ENCODE data around the gene TSSK2. TPM values are rescaled to one million over a fixed set of nuclear protein-coding genes. Genes with fewer than 3 reads are reported as not detected.

TSSK2 gene
- polyA plus RNA-seq, 12 donors = 0.11 to 0.46 TPM; not detected in 10

DNA sequence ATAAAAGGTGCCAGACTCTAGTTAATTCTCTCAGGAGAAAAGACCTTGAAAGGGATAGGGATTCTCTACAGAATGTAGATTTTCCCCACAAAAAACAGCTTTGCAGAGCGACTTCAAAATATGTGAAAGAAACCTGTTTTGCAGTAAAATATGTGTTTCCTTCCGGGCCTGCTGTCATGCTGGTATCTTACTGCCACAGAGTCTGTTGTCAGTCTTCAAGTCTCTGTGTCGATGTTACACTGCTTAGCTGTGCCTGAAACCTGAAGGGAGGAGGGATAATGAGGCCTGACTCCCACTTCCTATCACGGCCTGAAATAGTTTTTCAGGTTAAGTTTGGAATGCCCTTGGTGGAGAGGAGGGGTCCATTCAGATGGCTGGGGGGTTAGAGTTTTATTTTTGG, 7.2 kb upstream of the TSSK2 start:
- DNase-seq = no peak

DNA sequence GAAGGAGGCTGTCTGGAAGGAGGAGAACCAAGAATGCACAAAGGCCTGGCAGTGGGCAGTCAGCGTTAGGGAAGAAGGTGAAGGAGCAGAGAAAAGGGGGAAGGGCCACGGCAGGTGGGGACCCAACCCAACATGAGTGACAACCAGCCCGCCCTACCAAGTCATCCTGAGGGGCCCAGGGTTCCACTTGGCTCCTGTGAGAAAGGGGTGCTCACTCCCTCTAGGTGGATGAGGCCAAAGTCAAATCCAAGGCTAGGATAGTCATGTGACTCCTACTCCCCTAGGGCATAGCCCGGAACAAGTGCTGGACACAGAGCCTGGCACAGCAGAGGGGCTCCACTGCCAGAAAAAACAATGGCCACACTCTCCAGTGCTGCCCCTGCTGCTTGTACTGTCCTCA, 6.7 kb upstream of the TSSK2 start:
- DNase-seq = no peak

DNA sequence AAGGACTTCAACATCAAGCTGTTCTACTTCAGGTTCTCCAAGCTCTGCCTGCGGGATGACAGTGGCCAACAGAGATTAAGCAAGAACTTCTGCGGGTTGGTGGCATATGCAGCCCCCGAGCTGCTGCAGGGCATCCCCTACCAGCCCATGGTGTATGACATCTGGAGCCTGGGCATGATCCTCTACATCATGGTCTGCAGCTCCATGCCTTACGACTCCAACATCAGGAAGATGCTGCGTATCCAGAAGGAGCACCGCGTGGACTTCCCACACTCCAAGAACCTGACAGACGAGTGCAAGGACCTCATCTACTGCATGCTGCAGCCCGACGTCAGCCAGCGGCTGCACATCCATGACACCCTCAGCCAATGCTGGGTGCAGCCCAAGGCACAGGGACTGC, 6.1 kb upstream of the TSSK2 start:
- no peak for DNase-seq

DNA sequence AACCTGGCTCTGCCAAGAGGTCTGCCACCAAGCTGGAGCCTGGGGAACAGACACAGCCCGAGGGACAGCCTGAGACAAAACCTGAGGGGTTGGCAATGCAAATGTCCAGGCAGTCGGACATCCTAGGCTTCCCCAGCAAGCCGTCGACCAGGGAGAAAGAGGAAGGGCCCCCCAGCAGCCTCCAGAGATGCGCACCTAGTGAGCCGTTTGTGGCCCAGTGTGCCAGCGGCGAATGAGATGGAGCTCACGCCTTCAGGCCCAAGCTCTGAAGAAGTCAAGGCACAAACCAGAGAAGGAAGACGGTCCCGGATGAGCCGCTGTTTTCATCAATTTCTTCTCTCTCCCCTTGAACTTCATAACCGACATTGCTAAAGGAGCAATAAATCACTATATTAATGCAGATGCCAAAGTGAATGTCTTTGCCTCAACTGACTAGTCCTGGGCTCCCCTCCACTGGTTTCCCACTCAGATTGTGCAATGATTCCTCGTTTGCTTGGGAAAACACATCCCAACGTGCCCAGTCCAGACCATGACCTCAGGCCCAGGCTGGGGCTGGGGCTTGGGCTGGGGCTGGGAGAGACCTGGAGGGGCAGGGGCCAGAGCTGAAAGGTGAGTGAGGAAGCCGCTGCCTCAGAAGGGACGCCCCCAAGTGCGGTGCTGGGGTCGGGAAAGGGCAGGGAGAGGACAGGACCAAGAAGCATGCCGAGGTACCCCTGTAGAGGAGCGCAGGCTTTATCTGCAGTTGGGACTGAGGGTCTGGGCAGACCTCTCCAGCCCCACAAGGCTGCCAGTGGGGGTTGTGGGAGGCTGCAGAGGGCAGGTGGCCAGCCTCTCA, 5.4 kb upstream of the TSSK2 start:
- no peak for DNase-seq

DNA sequence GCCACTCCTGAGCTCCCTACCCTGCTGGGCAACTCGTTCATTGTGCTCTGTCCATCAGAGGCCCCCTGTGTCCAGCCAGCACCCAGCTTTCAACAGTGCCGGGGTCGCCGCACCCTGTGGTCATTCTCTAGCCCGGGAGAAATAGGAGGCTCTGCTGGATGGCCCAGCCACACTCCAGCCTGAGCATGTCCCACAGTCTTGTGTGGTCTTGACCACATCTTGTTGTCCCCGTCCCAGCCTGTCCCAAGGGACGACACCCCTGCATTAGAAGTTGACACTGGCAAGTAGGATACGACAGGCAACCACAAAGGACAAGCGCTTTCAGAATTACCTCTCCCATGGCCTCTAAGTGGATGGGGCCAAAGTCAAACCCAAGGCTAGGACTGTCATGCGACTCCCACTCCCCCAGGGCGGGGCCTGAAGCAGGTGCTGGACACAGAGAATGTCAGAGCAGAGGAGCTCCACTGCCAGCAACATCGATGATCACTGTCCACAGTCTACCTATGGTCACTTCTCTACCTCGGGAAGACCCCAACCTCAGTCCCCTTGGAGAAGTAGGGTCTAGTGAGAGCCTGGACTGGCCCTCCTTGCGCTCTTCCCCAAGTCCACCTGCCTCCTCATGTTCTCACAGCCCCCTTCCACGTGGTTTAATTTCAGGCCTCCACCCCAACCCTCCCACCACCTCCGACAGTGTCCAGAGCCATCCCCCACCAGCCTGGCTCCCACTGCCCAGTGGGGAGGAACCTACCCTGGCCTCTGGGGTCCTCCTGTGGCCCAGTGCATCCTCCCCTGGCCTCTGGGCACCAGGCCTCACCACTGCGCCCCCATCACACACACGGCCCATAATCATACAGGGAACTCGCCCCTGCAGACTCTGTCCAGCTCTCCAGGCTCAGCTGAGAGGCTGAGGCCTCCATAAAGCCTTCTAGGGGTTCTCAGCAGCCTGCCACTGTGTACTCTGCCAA, 4.5 kb upstream of the TSSK2 start:
- no peak for DNase-seq

DNA sequence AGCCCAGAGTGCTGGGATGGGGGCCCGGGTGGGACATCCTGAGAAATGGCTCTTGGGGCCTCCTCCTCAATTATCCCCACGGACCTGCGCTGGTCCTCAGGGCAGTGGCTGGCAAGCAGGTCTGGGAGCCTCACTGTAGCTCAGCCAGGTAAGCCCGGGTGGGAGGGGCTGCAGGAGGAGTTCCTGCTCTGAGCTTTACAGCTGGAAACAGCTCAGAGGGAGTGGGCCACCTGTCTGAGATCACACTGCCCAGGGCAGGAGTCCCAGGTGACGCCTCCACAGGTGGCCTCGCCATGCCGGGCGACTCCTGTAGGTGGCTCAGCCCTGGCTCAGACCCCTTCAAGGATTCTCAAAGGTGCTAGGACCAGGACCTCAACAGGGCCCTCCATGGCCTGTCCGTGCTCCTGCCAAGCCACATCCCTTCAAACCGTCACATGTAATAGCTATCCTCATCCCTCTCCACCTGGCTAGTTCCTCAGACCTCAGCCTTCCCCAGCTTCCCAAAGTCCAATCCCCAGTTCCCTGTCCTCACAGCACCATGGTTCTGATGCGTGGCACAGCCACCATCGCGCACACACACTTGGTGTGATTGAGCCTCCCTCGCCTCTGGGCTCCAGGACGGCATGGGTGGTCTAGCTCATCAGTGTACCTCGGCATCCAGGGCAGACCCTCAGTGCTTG, 3.6 kb upstream of the TSSK2 start:
- DNase-seq = no peak

DNA sequence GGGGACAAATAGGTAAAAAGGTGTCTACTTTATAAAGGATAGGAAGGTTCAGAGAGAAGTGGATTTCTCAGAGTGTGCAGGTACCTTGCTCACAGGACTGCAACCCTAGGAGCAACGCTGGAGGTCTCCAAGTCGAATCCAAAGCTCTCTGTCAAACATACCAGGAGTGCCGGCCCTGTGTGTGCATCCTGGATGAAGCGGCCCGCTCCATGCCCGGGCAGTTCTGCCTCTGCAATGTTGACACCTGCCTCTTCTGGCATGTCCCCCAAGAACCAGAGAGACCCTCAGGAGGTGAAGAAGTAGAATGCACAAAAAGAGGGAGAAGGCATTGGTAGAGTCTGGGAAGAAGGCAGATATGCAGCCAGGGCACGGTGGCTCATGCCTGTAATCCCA, 3.1 kb upstream of the TSSK2 start:
- DNase-seq = no peak

DNA sequence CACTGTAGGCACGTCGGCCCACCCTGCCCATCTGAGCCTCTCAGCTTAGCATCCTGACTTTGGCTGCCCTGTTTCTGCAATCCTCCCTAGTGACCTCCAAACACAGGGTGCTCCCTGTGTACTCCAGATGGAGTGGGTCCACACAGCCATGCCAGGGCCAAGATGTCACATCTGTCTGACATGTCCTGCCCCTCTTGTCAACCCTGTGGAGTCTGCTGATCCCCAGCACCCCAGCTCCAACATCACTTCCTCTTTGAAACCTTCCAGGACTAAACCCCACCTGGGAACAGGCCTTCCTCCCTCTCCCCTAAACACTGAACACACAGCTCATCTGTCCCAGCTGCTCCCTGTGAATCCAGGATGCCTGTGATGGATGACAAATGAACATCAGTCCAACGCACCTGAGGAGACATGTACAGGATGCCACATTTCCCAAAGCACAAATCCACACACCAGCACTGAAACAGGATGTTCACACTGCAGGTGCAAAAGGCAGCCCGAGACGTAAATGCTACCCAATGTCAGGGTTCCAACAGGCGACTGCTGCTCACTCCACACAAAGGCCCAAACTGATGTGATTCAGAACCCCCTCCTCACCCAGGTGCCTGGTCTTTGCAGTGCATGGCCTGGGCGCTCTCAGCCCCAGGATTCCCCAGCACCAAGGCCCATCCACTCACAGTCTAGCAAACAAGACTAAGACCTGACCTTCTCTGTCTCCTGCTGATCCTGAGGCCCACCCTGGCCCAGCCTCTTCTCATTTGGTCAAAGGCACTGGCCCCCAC, 2.0 kb upstream of the TSSK2 start:
- DNase-seq = no peak

DNA sequence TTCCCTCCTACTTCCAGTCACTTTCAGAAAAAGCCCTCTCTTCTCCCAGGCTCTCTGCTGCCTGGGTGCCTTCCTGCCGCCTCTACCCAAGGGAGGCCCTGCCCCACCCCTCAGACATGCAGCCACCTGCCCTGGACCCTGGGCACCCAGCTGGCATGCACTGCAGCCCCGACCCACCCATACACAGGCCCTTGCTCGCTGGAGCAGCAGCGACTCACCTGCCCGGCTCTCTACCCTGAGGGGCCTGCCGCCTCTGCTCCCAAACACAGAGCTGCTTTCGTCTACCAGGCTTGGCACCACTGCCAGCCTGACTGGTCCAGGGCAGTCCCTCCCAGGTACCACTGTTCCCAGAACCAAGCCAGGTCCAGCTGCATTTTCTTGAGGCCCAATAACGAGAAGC, 1.2 kb upstream of the TSSK2 start:
- DNase-seq = no peak

DNA sequence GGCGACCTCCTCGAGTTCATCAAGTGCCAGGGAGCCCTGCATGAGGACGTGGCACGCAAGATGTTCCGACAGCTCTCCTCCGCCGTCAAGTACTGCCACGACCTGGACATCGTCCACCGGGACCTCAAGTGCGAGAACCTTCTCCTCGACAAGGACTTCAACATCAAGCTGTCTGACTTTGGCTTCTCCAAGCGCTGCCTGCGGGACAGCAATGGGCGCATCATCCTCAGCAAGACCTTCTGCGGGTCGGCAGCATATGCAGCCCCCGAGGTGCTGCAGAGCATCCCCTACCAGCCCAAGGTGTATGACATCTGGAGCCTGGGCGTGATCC, 542 bp downstream of the TSSK2 start:
- DNase-seq = no peak

DNA sequence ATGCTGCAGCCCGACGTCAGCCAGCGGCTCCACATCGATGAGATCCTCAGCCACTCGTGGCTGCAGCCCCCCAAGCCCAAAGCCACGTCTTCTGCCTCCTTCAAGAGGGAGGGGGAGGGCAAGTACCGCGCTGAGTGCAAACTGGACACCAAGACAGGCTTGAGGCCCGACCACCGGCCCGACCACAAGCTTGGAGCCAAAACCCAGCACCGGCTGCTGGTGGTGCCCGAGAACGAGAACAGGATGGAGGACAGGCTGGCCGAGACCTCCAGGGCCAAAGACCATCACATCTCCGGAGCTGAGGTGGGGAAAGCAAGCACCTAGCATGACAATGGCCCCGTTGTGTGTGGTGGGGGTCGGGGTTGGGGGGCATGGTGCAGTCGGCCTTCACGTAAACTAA, 1.0 kb downstream of the TSSK2 start:
- DNase-seq = no peak

DNA sequence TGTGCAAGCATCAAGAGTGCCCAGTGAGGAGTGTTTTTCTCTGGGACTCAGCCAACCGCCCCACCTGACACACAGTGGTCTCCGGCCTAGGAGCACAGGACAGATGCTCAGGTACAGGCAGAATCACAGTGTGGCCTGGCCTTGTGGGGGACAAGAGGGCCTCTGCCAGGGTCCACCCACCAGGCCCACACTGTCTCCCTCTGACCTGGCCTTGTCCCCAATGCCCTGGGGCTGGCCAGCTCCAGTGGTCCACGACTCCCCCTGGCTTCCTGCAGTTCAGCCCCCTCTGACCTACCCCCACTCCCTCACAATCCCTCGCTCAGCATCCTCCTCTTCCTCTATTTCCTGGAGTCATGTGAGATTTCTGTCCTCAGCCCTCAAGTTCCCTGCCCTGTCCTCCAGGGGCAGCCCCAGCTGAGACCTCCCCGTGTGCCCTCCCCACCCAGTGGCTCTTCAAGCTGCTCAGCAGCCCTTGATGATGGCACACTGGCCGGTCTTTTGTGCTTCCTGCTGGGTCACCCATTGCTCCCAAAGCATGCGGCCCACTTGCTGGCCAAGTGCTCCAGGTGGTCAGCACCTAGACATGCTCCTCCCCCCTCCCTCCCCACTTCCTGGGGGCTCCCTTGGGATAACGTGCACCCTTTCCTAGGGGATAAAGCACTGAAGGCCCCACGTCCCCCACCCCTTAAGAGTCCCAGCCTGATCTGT, 1.7 kb downstream of the TSSK2 start:
- no peak for DNase-seq

DNA sequence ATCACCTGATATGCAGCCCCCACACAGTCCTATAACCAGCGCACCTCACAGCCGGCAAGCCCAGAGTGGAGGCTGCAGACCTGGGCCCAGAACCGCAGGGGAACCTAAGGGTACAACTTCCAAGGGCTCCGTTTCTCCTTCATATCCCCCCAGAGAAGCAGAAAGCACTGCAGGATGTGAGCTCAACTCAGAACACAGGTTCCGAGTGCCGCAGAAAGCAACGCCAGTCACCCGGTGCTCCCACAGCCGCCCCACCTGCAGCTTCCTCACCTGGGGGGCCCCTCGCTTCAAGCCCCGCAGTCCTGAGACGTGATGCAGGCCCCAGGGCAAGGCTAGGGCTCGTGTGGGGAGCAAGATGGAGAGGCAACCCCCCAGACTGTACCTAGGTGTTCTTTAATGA, 2.5 kb downstream of the TSSK2 start:
- no peak for DNase-seq

DNA sequence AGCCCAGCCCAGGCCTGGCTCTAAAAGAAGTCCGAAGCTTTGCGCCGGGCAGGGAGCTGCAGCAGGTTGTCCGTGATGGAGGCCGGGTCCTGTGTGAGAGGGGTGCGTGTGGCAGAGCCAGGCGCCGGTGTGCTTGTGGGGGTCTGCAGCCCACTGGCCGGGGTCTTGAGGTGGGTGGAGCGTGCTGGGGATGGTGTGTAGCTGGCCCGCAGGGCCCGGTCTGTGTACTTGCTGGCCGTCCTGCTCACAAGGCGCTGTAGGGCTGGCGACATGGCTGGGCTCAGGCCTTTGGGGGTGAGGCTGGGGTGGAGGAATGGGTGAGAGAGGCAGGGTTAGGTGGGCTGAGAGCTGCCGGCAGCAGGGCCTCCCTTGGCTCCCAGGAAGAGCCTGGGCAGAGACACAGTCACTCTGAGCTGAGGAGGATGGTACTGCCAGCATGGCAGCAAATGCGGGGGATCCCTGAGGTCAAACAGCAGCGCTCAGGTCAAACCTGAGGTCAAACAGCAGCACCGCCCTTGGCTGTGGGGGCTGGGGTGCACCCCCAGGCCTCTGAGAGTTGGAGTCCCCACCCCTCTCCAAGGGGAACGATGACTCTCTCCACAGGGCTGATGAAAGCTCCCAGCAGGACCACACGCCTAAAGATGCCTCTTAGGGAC, 3.2 kb downstream of the TSSK2 start:
- no peak for DNase-seq

DNA sequence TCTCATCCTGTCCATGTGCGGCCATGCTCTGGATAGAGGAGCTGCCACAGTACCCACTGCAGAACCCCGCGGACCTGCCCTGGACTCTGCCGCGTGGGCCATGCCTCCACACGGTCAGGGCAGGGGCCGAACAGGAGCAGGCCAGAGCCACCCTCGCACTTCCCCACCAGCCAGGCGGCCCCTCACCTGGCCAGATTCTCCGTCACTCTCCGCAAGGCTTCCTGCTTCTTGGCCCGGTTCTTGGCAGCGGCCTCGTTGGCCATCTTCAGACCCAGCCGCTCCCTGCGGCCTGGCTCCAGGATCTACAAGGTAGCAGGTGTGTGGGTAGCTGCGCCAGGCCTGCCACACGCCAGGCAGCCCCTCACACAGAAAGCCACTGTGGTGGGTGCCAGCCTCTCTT, 3.8 kb downstream of the TSSK2 start:
- no peak for DNase-seq

DNA sequence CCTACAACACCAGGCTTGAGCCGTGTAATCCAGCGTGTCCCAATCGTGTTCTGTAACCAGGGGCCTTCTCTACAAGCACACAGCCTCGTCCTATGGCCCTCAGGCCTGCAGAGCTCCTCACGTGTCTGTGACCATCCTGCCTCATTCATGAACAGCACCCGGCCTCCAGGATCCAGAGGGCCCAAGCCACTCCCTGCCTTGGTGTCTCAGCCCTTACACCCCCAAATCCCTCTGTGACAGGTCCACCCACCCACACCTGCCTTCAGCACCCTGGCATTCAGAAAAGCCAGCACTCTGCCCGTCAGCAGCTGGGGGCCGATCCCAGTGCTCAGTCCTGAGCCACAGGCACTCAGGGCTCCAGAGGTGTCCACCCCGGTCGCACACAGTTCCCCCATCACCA, 5.8 kb downstream of the TSSK2 start:
- no peak for DNase-seq

DNA sequence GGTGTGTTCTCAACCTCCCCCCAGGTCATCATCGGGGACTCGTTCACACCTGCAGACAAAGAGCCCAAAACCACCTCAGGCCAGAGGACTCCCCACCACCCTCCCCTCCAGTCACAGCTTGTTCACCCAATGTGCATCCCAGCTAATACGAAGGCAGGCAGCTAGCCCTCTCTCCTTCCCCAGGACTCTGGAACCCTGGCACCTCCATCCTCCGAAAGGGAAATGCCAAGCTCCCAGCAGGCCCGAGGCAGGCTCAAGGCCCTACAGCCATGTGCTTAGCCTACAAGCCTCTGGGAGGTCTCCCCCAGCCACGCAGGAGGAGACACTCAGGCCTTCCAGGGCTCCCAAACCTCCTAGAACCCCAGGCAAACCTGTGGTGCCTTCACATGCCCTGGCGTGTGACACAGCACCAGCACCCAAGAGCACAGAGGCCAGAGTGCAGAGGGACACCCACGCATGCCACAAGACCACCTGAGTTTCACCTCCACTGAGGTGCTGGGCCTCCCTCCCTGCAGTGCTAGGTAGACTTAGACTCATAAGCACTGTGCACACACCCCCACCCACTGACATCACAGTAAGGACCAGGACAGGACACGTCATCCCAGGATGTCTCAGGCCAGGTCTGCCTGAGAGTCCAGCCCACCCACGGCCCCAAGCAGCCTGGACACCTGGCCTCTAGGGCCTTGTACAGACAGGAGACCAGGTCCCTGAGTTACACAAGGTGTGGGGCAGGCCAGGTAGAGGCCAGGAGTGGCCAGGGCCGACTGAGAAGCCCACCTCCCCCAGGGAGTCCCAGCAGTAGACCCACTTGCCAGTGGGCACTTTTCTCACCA, 6.5 kb downstream of the TSSK2 start:
- DNase-seq = no peak

DNA sequence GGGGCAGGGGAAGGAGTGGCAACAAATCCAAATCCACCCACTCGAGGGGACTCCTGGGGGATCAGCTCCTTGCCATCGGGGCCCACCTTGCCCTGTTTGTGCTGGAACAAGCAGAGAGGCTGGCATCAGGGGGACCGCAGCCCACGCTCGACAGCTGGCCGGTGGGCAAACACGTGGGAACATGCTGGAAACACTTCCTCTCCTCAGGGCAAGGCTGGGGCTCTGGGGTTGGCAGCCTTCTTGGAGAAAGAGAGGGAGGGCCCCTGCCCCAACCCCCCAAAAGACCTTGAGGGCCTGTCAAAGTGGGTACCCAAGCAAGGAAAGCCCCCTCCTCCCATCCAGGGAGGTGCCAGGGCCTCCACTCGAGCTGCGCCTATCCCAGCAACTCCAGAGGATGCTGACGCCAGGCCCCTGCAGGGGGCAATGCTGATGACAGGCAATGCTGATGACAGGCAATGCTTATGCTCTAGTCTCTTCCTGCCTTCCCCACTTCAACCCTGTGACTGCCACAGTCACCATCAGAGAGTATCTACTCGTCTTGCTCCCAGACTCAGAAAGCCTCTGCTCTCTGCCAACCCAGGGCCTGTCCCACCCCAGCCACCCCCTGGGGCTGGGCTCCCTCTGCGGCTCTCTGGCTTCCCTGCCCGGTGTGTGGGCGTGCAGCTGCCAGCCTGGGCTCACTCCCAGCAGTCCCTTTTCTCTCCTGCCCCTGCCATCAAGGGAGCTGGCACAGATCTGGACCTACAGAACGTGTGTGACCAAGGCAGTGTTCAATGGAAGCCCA, 7.3 kb downstream of the TSSK2 start:
- DNase-seq = no peak

DNA sequence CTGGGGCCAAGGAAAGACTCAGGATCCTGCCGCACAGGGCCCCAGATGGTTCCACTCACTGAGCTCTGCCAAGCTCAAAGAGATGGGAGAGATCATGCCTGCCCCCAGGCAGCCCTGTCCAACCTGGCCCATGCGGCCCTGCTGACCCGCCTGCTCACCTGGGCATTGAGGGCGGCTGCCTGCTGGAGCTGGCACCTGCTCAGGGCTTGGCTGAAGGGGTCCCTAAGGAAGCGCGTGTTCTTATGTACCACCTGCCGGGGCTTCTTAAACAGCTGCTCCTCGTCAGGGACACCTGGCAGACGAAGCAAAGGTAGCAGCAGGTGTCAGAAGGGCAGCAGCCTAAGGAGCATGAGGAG, 7.9 kb downstream of the TSSK2 start:
- DNase-seq = no peak

Measured in muscle of arm (tissue), 12 donors.